NB4 (cell line): ENCODE data around the gene PLEKHA5.

Experiments
- CTCF ChIP-seq: IDR thresholded peaks from one replicate; pipeline ENCODE4 v1.5.1; 2012; ENCODE audit warnings: low read depth, low read length
- MAX ChIP-seq: IDR thresholded peaks from 2 replicates; pipeline ENCODE4 v1.6.1; 2011; ENCODE audit warnings: low read depth, low read length
- MYC ChIP-seq: IDR thresholded peaks from 2 replicates; pipeline ENCODE4 v1.6.1; 2011; ENCODE audit warnings: low read depth, low read length
- POLR2A ChIP-seq: IDR thresholded peaks from 2 replicates; pipeline ENCODE4 v1.6.1; 2011; ENCODE audit warnings: mild to moderate bottlenecking; ENCODE audit not compliant: insufficient read length; ENCODE audit errors: extremely low read depth

- TF ChIP-seq MAX: no peak
- TF ChIP-seq CTCF: no peak
- TF ChIP-seq POLR2A: no peak
- no peak for TF ChIP-seq MYC
Observed at GRCh38 chr12:19140381-19141236, 11.1 kb downstream of the PLEKHA5 start.
